ENCODE data around the gene TLE4. TPM values are rescaled to one million over a fixed set of nuclear protein-coding genes. Genes with fewer than 3 reads are reported as not detected.

Gene TLE4
- total and polyA plus RNA-seq, 2 of the 4 experiments (the other 2 are of a cell fraction): 68.0 to 78.1 TPM

DNA sequence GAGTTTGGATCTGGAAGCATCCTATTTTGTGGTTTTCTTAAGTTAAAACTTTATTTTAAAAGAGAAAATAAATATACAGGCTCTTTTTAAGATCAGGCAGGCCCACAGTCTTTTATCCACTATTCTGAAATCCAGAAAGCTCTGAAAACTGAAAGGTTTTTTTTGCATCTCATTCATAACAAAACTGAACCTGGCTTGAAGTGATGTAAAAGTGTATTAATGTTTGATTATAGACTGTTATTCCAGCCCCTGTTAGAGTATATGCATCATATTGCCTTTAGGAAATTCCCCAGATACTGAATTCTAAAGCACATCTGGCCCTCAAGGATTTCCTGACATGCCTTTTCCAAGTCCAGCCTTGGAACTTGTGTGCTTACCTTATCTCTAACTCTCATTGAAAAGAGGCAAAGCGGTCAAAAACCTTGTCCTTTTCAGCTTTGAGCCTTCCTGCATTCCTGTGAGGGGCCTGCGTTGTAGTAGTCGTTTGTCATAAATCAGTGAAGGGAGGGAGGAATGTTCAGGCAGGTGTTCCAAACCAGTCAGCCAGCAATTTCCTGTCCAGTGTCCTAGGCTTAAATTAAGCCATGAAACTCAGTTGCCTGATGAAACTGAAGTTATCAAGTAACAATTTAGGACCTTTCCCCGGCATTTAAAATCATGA lies 110.4 kb downstream of the TLE4 start:
- H3K4ac ChIP-seq (ENCODE audit: low read depth, low read length): peak overlapping the region; percentile 47
- peak overlapping the region; percentile 22; the same call in 1 of the 2 replicates for H3K23ac ChIP-seq (ENCODE audit: low read depth, low read length)
- H3K18ac ChIP-seq (ENCODE audit: low read depth, low read length): peak overlapping the region; percentile 48; the same call in 1 of the 2 replicates
- peak overlapping the region in 1 of 2 experiments; percentile 32; a peak in 2 of 4 replicates for H4K8ac ChIP-seq (ENCODE audit: low read depth in 2 of 2, low read length in 2 of 2)
- H3K9me3 ChIP-seq (ENCODE audit: control insufficient read depth, insufficient read depth, low read length): no peaks in the 10 kb centered on the region
- peak overlapping the region; percentile 53 for H2BK120ac ChIP-seq (ENCODE audit: low read depth, low read length)
- H2BK15ac ChIP-seq (ENCODE audit: low read depth, low read length): peak overlapping the region; percentile 52; the same call in 1 of the 3 replicates
- peaks cover 24% of the 10 kb centered on the region for H3K4me1 ChIP-seq (ENCODE audit: control insufficient read depth, insufficient read depth, low read length)
- H3K4me2 ChIP-seq (ENCODE audit: low read depth, low read length): no peak overlapping the region
- no peak overlapping the region for H3K4me3 ChIP-seq (ENCODE audit: insufficient read depth, low read depth, low read length)
- peak overlapping the region; percentile 24; the same call in 1 of the 2 replicates for H2AK5ac ChIP-seq (ENCODE audit: low read depth, low read length)
- H3K56ac ChIP-seq (ENCODE audit: extremely low read depth, insufficient read depth, low read length): no peak overlapping the region
- peaks cover 22 to 29% of the 10 kb centered on the region in 2 experiments for H3K79me1 ChIP-seq (ENCODE audit: low read depth in 1 of 2, low read length in 2 of 2)
- DNase-seq: peak; percentile 38
- H3K9me1 ChIP-seq (ENCODE audit: insufficient read depth, low read length): peaks cover 15% of the 10 kb centered on the region
- H3K9ac ChIP-seq (ENCODE audit: low read depth, low read length): no peak overlapping the region
- peak overlapping the region; percentile 54; the same call in 1 of the 2 replicates for H4K91ac ChIP-seq (ENCODE audit: insufficient read depth, low read depth, low read length)
- BruUV-seq (replicated peaks): no TSS peak
- in situ Hi-C loops (cut with MboI; ENCODE audit: low sequenced_read_pairs): no loop called here
- H2AFZ ChIP-seq (replicated peaks; ENCODE audit: low read length, poor library complexity): no peak overlapping the region
- ChIA-PET POLR2A (ENCODE audit: unreplicated experiment) (no interaction called here), CTCF (interaction anchor here (1.5 kb wide), 1 partner anchor 10 kb away, joined by 3 read pairs; no protein-coding TSS in a partner anchor)
- no peak for TF ChIP-seq SMC3 (IDR thresholded peaks at IDR 0.05; ENCODE audit: low read depth, low read length)
- no peak for TF ChIP-seq MAFK (IDR thresholded peaks at IDR 0.05; ENCODE audit: low read depth, low read length)
- TF ChIP-seq FOS (IDR thresholded peaks at IDR 0.05; ENCODE audit: low read depth, low read length): no peak
- no peak for TF ChIP-seq POLR2A (IDR thresholded peaks at IDR 0.05; ENCODE audit: low read depth, low read length)
- no peak for TF ChIP-seq MXI1 (IDR thresholded peaks at IDR 0.05; ENCODE audit: borderline replicate concordance, low read depth, low read length)
- no peak for TF ChIP-seq RFX5 (IDR thresholded peaks at IDR 0.05; ENCODE audit: low read depth, low read length)
- TF ChIP-seq BHLHE40 (IDR thresholded peaks at IDR 0.05; ENCODE audit: low read depth, low read length): no peak
- no peak for TF ChIP-seq ELK1 (IDR thresholded peaks at IDR 0.05; ENCODE audit: borderline replicate concordance, low read depth, low read length)
- TF ChIP-seq CEBPB (IDR thresholded peaks at IDR 0.05; ENCODE audit: low read depth, low read length): no peak
- no peak overlapping the region for H3K27ac ChIP-seq (ENCODE audit: insufficient read depth, low read length)
- dilution Hi-C loops (cut with HindIII; ENCODE audit: low sequenced_read_pairs, unreplicated experiment): no loop called here
- WGBS, 2 experiments (ENCODE audit: extremely low coverage in 2 of 2, insufficient read length in 1 of 2): 44% methylated on average over 2 of the region's 4 CpGs; no CpG with 5 or more reads in 1 of the 2 experiments
- no peak overlapping the region for H4K5ac ChIP-seq (ENCODE audit: low read depth, low read length)
- H3K27me3 ChIP-seq (ENCODE audit: control insufficient read depth, insufficient read depth, low read length): no peaks in the 10 kb centered on the region
- H3K14ac ChIP-seq (replicated peaks; ENCODE audit: low read depth, low read length): peak overlapping the region; percentile 2; the same call in 1 of the 2 replicates
- peak overlapping the region; percentile 76; the same call in 1 of the 2 replicates for H2BK20ac ChIP-seq (ENCODE audit: low read depth, low read length)
- no peak for ATAC-seq (ENCODE audit: low read depth)
- H3K36me3 ChIP-seq (ENCODE audit: control insufficient read depth, insufficient read depth, low read length): peaks cover 6% of the 10 kb centered on the region
- no peak overlapping the region for H2AK9ac ChIP-seq (replicated peaks; ENCODE audit: low read depth, low read length, poor library complexity)
- H2BK5ac ChIP-seq (ENCODE audit: low read depth, low read length, poor library complexity, severe bottlenecking): peak overlapping the region; percentile 35
- H4K20me1 ChIP-seq (ENCODE audit: insufficient read depth, low read length): peaks cover 3% of the 10 kb centered on the region; the same call in 1 of the 2 replicates
- intact Hi-C loops (cut with micrococcal nuclease): no loop called here

Data from IMR-90 (cell line).